CD4-positive, alpha-beta memory T cell (primary cell): Measurements from ENCODE around the gene SLC44A5. TPM values are rescaled to one million over a fixed set of nuclear protein-coding genes. Genes with fewer than 3 reads are reported as not detected.
"Not testable (repeated sequence)": the region's sequence is repeated elsewhere in the genome, so short reads cannot be mapped to it uniquely, and the experiment has no call there.

ENCODE experiments used
- CTCF ChIA-PET: fragments of 350-600 bp; sonication (Branson Sonifier 250); formaldehyde crosslinking; loops from one replicate; lab custom pipeline; 2021; ENCODE audit warnings: inconsistent platforms; ENCODE audit not compliant: partially characterized antibody; lab: Charles Lee
- POLR2A ChIA-PET: fragments of 350-600 bp; sonication (Branson Sonifier 250); formaldehyde crosslinking; loops from one replicate; lab custom pipeline; 2021; ENCODE audit not compliant: partially characterized antibody; lab: Charles Lee
- DNase-seq, 5 donors: peaks; one replicate each; pipeline versions ENCODE4 v3.0.0 to v3.0.0-alpha.2; 2020 to 2022; ENCODE audit warnings: mixed read lengths in 1 of 5
- H3K27ac ChIP-seq: one replicate; pipeline ENCODE4 v1.7.0; 2013; ENCODE audit warnings: low read depth, low read length
- H3K27me3 ChIP-seq: 2 replicates; pipeline ENCODE4 v1.7.0; 2013; ENCODE audit warnings: mild to moderate bottlenecking, low read length, moderate library complexity; ENCODE audit not compliant: insufficient read depth
- H3K36me3 ChIP-seq: 2 replicates; pipeline ENCODE4 v1.7.0; 2013; ENCODE audit warnings: mild to moderate bottlenecking, low read length, moderate library complexity; ENCODE audit not compliant: insufficient read depth
- H3K4me1 ChIP-seq: 2 replicates; pipeline ENCODE4 v1.7.0; 2013; ENCODE audit warnings: mild to moderate bottlenecking, low read length, moderate library complexity; ENCODE audit not compliant: insufficient read depth
- H3K4me3 ChIP-seq, 2 donors: one replicate each; pipeline ENCODE4 v1.7.0; 2013; ENCODE audit warnings: low read length in 2 of 2, mild to moderate bottlenecking in 1 of 2
- H3K9me3 ChIP-seq, 2 donors: one replicate each; pipeline ENCODE4 v1.7.0; 2013; ENCODE audit warnings: low read length in 2 of 2, control low read depth in 1 of 2; ENCODE audit not compliant: control insufficient read depth in 1 of 2
- H3K27ac Mint-ChIP-seq, 7 donors: one replicate each; pipeline ENCODE4 v1.8.0; 2020 to 2021; ENCODE audit warnings: mixed read lengths in 7 of 7, mild to moderate bottlenecking in 6 of 7, inconsistent platforms in 3 of 7, moderate library complexity in 3 of 7
- H3K27me3 Mint-ChIP-seq, 2 donors: one replicate each; pipeline ENCODE4 v1.8.0; 2020 to 2021; ENCODE audit warnings: mixed read lengths in 2 of 2
- H3K36me3 Mint-ChIP-seq, 2 donors: one replicate each; pipeline ENCODE4 v1.8.0; 2020 to 2021; ENCODE audit warnings: mixed read lengths in 2 of 2, inconsistent platforms in 1 of 2, mild to moderate bottlenecking in 1 of 2
- H3K4me1 Mint-ChIP-seq, 4 donors: one replicate each; pipeline ENCODE4 v1.8.0; 2020 to 2021; ENCODE audit warnings: mixed read lengths in 4 of 4, mild to moderate bottlenecking in 1 of 4
- H3K4me3 Mint-ChIP-seq, 8 donors: one replicate each; pipeline ENCODE4 v1.8.0; 2020 to 2021; ENCODE audit warnings: mixed read lengths in 8 of 8, mild to moderate bottlenecking in 7 of 8, moderate library complexity in 6 of 8, inconsistent platforms in 3 of 8
- H3K9me3 Mint-ChIP-seq, 8 donors: one replicate each; pipeline ENCODE4 v1.8.0; 2020 to 2021; ENCODE audit warnings: mixed read lengths in 8 of 8, mild to moderate bottlenecking in 5 of 8, inconsistent platforms in 3 of 8, moderate library complexity in 1 of 8
- intact Hi-C: fragments of 100-400 bp; cut with micrococcal nuclease; formaldehyde crosslinking; loops from one replicate; pipeline ENCODE4 v1.15.1; 2023
- polyA plus RNA-seq, 2 donors: library from polyadenylated mRNA; unstranded; fragments of 300-500 nt; fragmentation: Illumina TruSeq; gene quantifications; one replicate each; pipeline ENCODE4 v1.2.3, GENCODE V29; 2021
- total RNA-seq, 2 experiments: library from RNA; stranded (reverse); gene quantifications; one replicate each; pipeline ENCODE4 v1.2.3, GENCODE V29; 2021

Gene SLC44A5
- 1 to 10 TPM; 3.0 to 3.3 TPM for total RNA-seq
- polyA plus RNA-seq, result 1 to 10 TPM in 1 of 2 donors, not detected in 1; 1.0 TPM

DNA sequence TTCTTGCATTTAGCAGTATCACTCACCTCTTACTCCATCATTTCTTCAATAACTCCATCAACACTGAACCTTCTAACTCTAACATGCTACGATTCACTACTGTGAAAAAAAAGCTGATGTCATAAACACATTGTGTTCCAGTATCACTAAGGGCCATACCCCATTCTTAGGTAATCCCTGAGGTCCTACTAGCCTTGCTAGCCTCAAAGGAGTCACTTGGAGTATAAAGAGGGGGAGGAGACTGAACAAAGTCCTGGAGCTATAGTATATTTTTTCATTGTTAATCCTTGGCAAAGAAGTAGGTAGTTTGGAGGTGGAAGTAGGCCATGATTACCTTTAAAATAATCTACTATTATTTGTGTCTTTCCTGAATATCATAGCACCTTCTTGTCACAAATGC, at the start of gene SLC44A5:
Gene SLC44A5 (minus strand): TSS at position 101 of the 400 bp plus-strand sequence. CDS start 69,667 bp downstream, outside the sequence.
- Mint-ChIP-seq H3K36me3 (no peaks in the 10 kb centered on the region), H3K9me3 (peaks cover 0 to 6% (median 2%) of the 10 kb centered on the region in 8 donors), H3K4me1 (peaks cover 8 to 15% (median 10%) of the 10 kb centered on the region in 4 donors), H3K27ac (no peak within 1 kb of the TSS), H3K4me3 (no peak within 1 kb of the TSS), H3K27me3 (peaks cover 31 to 32% of the 10 kb centered on the region in 2 donors)
- Histone ChIP-seq H3K9me3 (no peaks in the 10 kb centered on the region), H3K27ac (no peak within 1 kb of the TSS), H3K4me3 (no peak within 1 kb of the TSS), H3K36me3 (no peaks in the 10 kb centered on the region), H3K4me1 (peaks cover 17% of the 10 kb centered on the region), H3K27me3 (peaks cover 15% of the 10 kb centered on the region)
- ChIA-PET POLR2A (no interaction called here), CTCF (no interaction called here)
- intact Hi-C loops, result no loop called here
- DNase-seq, result no peak

GRCh38 chr1:75655931-75656330, 45.0 kb upstream of the SLC44A5 start:
- ChIA-PET CTCF (no interaction called here), POLR2A (no interaction called here)
- Histone ChIP-seq H3K36me3 (no peaks in the 10 kb centered on the region), H3K27ac (no peak overlapping the region), H3K9me3 (no peaks in the 10 kb centered on the region), H3K4me3 (no peak overlapping the region), H3K27me3 (no peaks in the 10 kb centered on the region), H3K4me1 (no peaks in the 10 kb centered on the region)
- peaks cover 0 to 1% of the 10 kb centered on the region in 2 donors for H3K36me3 Mint-ChIP-seq
- DNase-seq, result no peak
- H3K4me1 Mint-ChIP-seq, result no peaks in the 10 kb centered on the region
- H3K27me3 Mint-ChIP-seq, result peaks cover 3 to 9% of the 10 kb centered on the region in 2 donors
- no peak overlapping the region for H3K27ac Mint-ChIP-seq
- H3K9me3 Mint-ChIP-seq, result peaks cover 0 to 29% (median 14%) of the 10 kb centered on the region in 8 donors
- H3K4me3 Mint-ChIP-seq, result no peak overlapping the region
- intact Hi-C loops, result no loop called here

GRCh38 chr1:75647183-75647582, 36.3 kb upstream of the SLC44A5 start:
- POLR2A ChIA-PET, CTCF ChIA-PET, H3K4me3 Mint-ChIP-seq, H3K9me3 ChIP-seq, DNase-seq, H3K27ac Mint-ChIP-seq, H3K27me3 ChIP-seq, H3K4me1 ChIP-seq, intact Hi-C loops, H3K27me3 Mint-ChIP-seq, H3K27ac ChIP-seq, H3K4me1 Mint-ChIP-seq, H3K36me3 ChIP-seq, H3K36me3 Mint-ChIP-seq, H3K4me3 ChIP-seq: not testable (repeated sequence)
- H3K9me3 Mint-ChIP-seq, result peaks cover 0 to 19% (median 9%) of the 10 kb centered on the region in 8 donors

DNA sequence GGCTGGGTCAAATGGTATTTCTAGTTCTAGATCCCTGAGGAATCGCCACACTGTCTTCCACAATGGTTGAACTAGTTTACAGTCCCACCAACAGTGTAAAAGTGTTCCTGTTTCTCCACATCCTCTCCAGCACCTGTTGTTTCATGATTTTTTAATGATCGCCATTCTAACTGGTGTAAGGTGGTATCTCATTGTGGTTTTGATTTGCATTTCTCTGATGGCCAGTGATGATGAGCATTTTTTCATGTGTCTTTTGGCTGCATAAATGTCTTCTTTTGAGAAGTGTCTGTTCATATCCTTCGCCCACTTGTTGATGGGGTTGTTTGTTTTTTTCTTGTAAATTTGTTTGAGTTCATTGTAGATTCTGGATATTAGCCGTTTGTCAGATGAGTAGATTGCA, 34.2 kb upstream of the SLC44A5 start:
- H3K27me3 Mint-ChIP-seq, H3K9me3 ChIP-seq, H3K4me3 Mint-ChIP-seq, intact Hi-C loops, DNase-seq, H3K27ac Mint-ChIP-seq, H3K4me3 ChIP-seq, CTCF ChIA-PET, H3K27ac ChIP-seq, H3K36me3 Mint-ChIP-seq, H3K4me1 Mint-ChIP-seq, H3K36me3 ChIP-seq, H3K4me1 ChIP-seq, H3K27me3 ChIP-seq, POLR2A ChIA-PET: not testable (repeated sequence)
- H3K9me3 Mint-ChIP-seq, result peaks cover 0 to 17% (median 9%) of the 10 kb centered on the region in 8 donors

GRCh38 chr1:75643460-75643859, 32.5 kb upstream of the SLC44A5 start:
- H3K36me3 Mint-ChIP-seq, result no peaks in the 10 kb centered on the region
- intact Hi-C loops, result no loop called here
- no peaks in the 10 kb centered on the region for H3K4me1 Mint-ChIP-seq
- Histone ChIP-seq H3K36me3 (no peaks in the 10 kb centered on the region), H3K27me3 (no peaks in the 10 kb centered on the region), H3K27ac (no peak overlapping the region), H3K4me3 (no peak overlapping the region), H3K9me3 (no peaks in the 10 kb centered on the region), H3K4me1 (no peaks in the 10 kb centered on the region)
- H3K9me3 Mint-ChIP-seq, result peaks cover 0 to 17% (median 9%) of the 10 kb centered on the region in 8 donors
- DNase-seq, result no peak
- H3K27me3 Mint-ChIP-seq, result peaks cover 2% of the 10 kb centered on the region in 2 donors
- ChIA-PET POLR2A (no interaction called here), CTCF (no interaction called here)
- no peak overlapping the region for H3K4me3 Mint-ChIP-seq
- H3K27ac Mint-ChIP-seq, result no peak overlapping the region

- no peak overlapping the region for H3K4me3 Mint-ChIP-seq
- POLR2A ChIA-PET, result no interaction called here
- H3K9me3 Mint-ChIP-seq, result peaks cover 0 to 8% (median 2%) of the 10 kb centered on the region in 8 donors
- Histone ChIP-seq H3K4me1 (no peaks in the 10 kb centered on the region), H3K4me3 (no peak overlapping the region), H3K9me3 (no peaks in the 10 kb centered on the region), H3K36me3 (no peaks in the 10 kb centered on the region), H3K27me3 (no peaks in the 10 kb centered on the region), H3K27ac (no peak overlapping the region)
- CTCF ChIA-PET, result no interaction called here
- intact Hi-C loops, result no loop called here
- H3K27me3 Mint-ChIP-seq, result peaks cover 2% of the 10 kb centered on the region in 2 donors
- no peak overlapping the region for H3K27ac Mint-ChIP-seq
- H3K36me3 Mint-ChIP-seq, result no peaks in the 10 kb centered on the region
- DNase-seq, result no peak
- H3K4me1 Mint-ChIP-seq, result no peaks in the 10 kb centered on the region
These were observed 30.4 kb upstream of the SLC44A5 start for GRCh38 chr1:75641325-75641724.

GRCh38 chr1:75640137-75640536, 29.2 kb upstream of the SLC44A5 start:
- Mint-ChIP-seq H3K4me3 (no peak overlapping the region), H3K27me3 (peaks cover 2% of the 10 kb centered on the region in 2 donors), H3K4me1 (no peaks in the 10 kb centered on the region), H3K27ac (no peak overlapping the region), H3K9me3 (peaks cover 0 to 1% (median 0%) of the 10 kb centered on the region in 8 donors), H3K36me3 (no peaks in the 10 kb centered on the region)
- no peaks in the 10 kb centered on the region for H3K4me1 ChIP-seq
- H3K9me3 ChIP-seq, result no peaks in the 10 kb centered on the region
- H3K36me3 ChIP-seq, result no peaks in the 10 kb centered on the region
- no peak for DNase-seq
- H3K27me3 ChIP-seq, result no peaks in the 10 kb centered on the region
- intact Hi-C loops, result no loop called here
- no peak overlapping the region for H3K4me3 ChIP-seq
- ChIA-PET POLR2A (no interaction called here), CTCF (no interaction called here)
- no peak overlapping the region for H3K27ac ChIP-seq
